Raji (cell line): ENCODE data around the gene ECSIT.
A peak's percentile ranks its signal among the peaks of the same experiment; 100 is the strongest.

ENCODE experiments used
- POLR2A ChIP-seq: IDR thresholded peaks from 2 replicates; pipeline ENCODE4 v1.6.1; 2011; ENCODE audit warnings: low read depth, low read length, control low read depth; ENCODE audit not compliant: insufficient read depth

ECSIT gene

GRCh38 chr19:11519138-11519537 is 9.8 kb downstream of the ECSIT start:
- no peak for TF ChIP-seq POLR2A

- no peak for TF ChIP-seq POLR2A
Observed at GRCh38 chr19:11513946-11514345, 15.0 kb downstream of the ECSIT start.

DNA sequence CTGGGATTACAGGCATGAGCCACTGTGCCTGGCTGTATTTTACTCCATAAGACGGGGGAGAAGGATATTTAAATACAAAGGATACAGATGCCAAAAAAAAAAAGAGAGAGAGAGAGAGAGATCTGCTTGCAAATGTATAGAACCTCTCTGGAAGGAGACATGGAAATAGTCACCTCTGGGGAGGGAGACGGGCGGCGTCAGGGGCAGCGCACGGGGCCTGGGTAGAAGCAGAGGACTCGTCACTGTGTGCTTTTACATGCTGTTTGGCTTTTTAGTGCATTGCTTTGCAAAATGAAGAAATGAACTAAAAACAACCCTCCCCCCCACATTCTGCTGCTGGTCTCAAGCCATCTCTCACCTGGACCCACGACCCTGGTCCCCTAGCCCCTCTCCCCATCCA is 18.5 kb downstream of the ECSIT start:
- no peak for TF ChIP-seq POLR2A

- TF ChIP-seq POLR2A: no peak
Observed at GRCh38 chr19:11507370-11508078, 21.4 kb downstream of the ECSIT start.

- TF ChIP-seq POLR2A: no peak
Observed at GRCh38 chr19:11506967-11507366, 22.0 kb downstream of the ECSIT start.

DNA sequence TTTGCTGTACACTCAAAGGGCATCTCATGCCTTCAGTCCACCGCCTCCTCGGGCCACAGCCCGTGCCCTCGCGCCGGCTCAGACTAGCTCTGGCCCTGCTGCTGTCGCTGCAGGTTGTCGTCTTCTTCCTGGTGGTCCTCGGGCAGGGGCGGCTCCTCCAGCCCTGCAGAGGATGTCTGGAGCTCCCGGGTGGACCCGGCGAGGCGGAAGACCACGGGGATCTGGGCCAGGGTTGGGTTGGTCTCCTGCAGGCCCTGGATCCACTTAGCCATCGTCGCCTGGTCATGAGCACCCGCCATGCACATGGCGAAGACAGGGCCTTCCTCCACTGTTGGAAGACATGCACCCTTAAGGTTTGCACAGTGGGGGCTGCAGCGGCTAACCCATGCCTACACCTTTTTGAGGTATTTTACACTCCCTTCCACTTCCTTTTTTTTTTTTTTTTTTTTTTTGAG is 22.8 kb downstream of the ECSIT start:
- TF ChIP-seq POLR2A: no peak

GRCh38 chr19:11505504-11506100 is 23.3 kb downstream of the ECSIT start, which contains the start of gene ZNF653:
Gene ZNF653, minus strand, starts transcription at chr19:11505839. Its CDS starts 53 bp downstream, at chr19:11505786.
- peak; percentile 2 for TF ChIP-seq POLR2A

DNA sequence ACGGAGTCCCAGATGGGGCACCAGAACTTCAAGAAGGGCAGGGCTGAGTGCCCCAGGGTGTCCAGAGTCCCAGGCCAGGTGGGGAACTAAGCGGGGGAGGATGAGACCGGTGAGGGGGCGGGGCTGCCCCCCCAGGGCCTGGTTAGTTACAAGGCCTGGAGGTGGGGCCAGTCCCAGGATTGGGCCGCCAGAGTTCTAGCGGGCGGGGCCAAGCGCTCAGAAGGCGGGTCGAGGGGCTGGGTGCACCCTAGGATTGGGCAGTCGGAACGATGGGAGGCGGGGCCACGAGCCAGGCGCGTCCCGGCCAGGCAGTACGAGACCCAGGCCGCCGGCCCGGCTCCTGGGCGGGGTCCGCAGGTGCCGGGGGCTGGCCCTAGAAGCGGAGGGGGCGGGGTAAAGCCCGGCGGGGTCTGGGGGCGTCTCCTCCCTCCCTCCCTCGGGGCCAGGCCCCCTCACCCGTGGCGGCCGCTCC is 23.9 kb downstream of the ECSIT start:
- no peak; the same call in 1 of the 2 replicates for TF ChIP-seq POLR2A

DNA sequence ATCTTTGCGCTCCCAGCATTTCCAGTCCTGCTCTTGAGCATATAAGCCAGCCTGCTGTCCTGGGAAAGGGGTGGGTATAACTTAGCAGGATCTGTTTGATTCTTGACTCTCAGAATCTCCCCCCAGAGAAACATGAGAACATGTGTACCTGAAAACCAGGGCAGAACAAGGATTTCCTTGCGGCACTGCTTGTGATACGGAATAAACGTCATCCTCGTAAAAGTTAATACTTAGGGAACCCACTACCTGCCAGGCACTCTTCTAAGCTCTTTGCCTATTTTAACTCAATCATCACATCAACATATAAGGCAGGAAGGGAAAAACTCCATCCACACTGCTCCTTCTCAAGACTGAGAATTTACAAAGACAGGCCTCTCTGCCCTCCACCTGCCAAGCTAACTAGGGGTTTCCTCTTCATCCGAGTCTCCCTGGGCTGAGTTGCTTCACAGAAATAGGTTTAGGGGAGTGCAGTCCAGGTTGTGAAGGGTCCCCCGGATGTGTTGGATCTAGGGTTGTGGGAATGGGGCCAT is 24.4 kb downstream of the ECSIT start:
- no peak for TF ChIP-seq POLR2A

DNA sequence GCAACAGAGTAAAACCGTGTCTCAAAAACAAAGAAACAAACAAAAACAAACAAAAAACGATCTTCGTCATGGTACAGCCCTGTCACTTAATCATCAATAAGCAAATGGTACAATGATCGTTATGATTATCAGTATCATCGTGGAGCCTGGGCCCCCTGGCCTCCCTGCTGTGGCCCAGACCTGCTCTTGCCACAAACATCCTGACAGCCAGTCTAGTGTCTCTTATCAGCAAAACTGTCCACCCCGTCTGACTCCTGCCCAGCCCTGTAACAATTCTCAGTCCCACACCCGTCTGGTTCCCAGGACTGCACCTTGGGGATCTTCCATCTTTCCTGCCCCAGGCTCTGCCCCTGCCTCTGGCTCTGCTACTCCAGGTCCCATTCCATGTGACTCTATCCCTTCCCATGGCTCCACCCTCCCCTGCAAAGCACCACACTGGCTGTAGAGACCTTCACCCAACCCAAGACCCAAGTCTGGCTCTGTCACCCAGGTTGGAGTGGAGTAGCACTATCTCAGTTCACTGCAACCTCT is 29.0 kb downstream of the ECSIT start:
- TF ChIP-seq POLR2A: no peak

DNA sequence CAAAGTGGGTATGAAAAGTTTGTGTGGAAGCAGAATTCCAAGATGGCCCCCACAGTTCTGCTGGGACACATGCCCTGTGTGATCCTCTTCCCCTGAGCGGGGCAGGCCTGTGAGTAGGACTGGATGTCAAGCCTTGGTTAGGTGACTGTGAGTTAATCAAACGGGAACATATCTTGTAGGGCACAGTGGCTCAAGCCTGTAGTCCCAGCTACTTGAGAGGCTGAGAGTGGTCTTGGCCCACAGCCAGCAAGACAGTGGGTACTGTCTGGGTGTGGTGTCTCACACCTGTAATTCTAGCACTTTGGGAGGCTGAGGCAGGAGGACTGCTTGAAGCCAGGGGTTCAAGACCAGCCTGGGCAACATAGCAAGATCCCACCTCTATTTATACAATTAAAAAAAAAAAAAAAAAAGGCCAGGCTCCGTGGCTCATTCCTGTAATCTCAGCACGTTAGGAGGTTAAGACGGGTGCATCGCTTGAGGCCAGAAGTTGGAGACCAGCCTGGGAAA is 29.7 kb downstream of the ECSIT start:
- no peak for TF ChIP-seq POLR2A

DNA sequence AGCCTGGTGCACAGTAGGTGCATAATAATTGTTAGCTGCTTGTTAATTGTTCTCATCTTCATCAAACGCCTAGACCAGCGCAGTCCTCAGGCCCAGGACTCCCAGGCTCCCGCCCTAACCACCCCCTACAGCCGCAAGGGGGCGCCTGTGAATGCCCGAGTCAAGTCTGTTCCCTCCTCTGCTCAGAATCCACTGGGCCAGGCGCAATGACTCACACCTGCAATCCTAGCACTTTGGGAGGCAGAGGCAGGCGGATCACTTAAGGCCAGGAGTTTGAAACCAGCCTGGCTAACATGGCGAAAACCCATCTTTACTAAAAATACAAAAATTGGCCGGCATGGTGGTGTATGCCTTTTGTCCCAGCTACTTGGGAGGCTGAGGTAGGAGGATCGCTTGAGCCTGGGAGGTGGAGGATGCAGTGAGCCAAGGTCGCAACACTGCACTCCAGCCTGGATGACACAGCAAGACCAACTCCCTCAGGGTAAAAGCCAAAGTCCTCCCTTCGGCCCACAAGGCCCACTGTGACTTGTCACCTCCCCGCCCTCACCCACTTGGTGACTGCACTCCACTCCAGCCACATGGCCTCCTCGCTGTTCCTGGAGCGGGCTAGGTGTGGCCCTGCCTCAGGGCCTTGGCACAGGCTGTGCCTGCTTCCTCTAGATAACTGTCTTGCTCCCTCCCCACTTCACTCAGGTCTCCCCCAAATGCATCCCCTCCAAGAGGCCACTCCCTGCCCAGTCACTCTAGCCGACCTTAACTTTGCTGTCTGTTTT is 32.4 kb downstream of the ECSIT start:
- TF ChIP-seq POLR2A: no peak

DNA sequence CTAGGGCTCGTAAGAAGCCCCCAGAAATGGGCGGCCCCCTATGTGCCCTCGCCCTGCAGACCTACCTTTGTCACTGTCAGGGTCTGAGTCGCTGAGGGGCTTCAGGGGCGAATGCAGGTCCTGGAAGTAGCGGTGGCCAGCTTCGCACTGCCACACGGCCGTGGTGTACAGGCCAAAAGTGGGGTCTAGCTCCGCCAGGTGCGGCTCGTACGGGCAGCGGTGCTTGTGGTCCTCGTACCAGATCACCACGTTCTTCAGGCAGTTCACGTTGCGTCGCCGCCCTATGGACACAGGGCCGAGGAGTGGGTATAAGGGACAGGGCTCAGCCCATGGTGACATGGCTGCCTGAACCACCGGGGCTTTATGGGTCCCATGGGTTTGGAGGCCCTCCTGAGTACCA is 33.0 kb downstream of the ECSIT start:
- TF ChIP-seq POLR2A: no peak

DNA sequence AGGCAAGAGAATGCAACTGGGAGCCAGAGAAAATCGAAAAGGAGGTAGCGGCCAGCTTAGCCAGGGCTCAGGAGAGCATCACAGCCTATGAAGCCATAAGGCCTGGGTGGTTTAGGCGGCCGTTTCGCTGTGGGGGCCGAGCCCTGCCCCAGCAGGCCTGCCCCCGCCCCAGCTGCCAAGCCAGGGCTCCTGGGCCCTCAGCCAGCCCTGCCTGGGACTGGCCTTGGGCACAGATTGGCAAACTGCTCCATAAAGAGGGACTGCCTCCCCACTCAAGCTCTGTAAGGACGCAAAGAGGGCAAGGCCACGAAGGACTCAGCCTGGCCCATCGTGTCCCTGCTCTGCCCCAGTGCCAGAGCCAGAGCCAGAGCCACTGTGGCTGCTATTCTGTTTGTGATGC is 33.5 kb downstream of the ECSIT start:
- TF ChIP-seq POLR2A: no peak

DNA sequence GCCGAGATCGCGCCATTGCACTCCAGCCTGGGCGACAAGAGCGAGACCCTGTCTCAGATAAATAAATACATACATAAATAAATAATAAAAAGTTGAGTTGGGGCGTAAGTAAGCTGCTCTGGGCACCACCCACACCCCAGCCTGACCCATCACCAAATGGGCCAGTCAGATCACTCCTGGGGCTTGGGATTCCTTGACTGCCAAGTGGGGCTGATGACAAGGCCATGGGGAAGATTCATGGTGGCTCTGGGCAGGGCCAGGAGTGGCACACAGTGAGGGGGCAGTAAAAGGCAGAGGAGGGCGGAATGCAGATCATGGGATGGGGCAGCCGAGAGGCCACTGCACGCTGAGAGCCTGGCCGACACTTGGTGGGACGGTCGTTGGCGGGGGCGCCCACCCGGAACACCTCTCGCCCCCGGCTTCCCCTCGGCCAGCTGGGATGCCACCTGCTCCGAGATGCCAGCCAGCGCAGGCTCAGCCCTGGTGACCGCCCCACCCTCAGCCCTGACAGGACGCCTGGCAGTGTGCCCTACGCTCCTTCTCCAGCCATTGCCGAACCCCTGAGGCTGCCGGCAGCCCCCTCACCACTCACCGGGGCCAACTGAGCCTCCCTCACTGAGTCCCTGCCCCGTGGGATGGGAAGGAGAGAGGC is 34.2 kb downstream of the ECSIT start:
- TF ChIP-seq POLR2A: no peak

GRCh38 chr19:11489378-11489777 is 39.6 kb downstream of the ECSIT start:
- TF ChIP-seq POLR2A: no peak
